ENCODE data around the gene SDCBP2.
"Not testable (repeated sequence)": the region's sequence is repeated elsewhere in the genome, so short reads cannot be mapped to it uniquely, and the experiment has no call there.

The SDCBP2 gene

DNA sequence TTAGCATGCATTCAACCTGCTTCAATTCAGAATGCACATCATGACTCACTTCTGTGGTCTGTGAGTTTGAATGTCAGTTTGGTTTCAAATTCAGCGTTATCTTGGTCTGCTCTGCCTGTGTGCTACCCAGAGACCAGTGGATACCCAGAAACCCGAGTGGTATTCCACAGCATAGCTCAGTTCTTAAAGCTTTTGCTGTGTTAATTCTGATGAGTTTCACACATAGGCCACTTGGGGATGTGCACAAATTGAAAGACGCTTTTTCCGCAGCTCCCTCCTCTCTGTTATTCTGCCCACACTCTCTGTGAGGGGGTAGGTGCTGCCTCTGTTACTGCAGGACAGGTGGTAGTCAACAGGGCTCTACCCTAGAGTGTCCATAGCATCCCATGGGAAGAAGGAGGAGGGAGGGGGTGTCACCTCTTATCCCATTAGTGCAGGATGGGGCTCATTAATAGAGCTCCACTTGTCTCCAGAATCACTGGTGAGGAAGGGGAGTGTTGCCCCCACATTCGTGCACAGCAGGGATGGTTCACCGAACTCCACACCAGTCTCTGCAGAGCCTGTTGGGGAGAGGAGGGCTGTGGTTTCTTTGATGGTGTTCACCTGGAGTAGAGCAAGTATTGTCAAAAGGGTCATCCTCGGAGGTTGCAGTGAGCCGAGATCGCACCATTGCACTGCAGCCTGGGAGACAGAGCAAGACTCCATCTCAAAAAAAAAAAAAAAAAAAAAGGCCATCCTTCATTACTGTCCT lies 29.2 kb upstream of the SDCBP2 start:
- Histone ChIP-seq H3K27ac (ENCODE audit: low read depth, low read length) (no peak overlapping the region), H3K4me3 (ENCODE audit: low read depth, low read length) (no peak overlapping the region), H3K9me3 (ENCODE audit: control insufficient read depth, insufficient read depth, low read depth, low read length) (no peaks in the 10 kb centered on the region), H3K4me1 (ENCODE audit: control insufficient read depth, insufficient read depth, low read length) (no peaks in the 10 kb centered on the region), H3K36me3 (ENCODE audit: control insufficient read depth, insufficient read depth, low read length) (peaks cover 25% of the 10 kb centered on the region), H3K27me3 (ENCODE audit: control insufficient read depth, insufficient read depth, low read length) (no peaks in the 10 kb centered on the region), H3K9ac (ENCODE audit: low read length) (no peak overlapping the region)

GRCh38 chr20:1353956-1354355 lies 25.0 kb upstream of the SDCBP2 start:
- H3K9me3 ChIP-seq (ENCODE audit: control insufficient read depth, insufficient read depth, low read depth, low read length) = no peaks in the 10 kb centered on the region; the same call in 1 of the 2 replicates
- H3K27ac ChIP-seq (ENCODE audit: low read depth, low read length) = no peak overlapping the region
- H3K9ac ChIP-seq (ENCODE audit: low read length) = no peak overlapping the region
- no peaks in the 10 kb centered on the region for H3K4me1 ChIP-seq (ENCODE audit: control insufficient read depth, insufficient read depth, low read length)
- peaks cover 9% of the 10 kb centered on the region; the same call in 1 of the 2 replicates for H3K36me3 ChIP-seq (ENCODE audit: control insufficient read depth, insufficient read depth, low read length)
- H3K4me3 ChIP-seq (ENCODE audit: low read depth, low read length) = no peak overlapping the region
- H3K27me3 ChIP-seq (ENCODE audit: control insufficient read depth, insufficient read depth, low read length) = no peaks in the 10 kb centered on the region

DNA sequence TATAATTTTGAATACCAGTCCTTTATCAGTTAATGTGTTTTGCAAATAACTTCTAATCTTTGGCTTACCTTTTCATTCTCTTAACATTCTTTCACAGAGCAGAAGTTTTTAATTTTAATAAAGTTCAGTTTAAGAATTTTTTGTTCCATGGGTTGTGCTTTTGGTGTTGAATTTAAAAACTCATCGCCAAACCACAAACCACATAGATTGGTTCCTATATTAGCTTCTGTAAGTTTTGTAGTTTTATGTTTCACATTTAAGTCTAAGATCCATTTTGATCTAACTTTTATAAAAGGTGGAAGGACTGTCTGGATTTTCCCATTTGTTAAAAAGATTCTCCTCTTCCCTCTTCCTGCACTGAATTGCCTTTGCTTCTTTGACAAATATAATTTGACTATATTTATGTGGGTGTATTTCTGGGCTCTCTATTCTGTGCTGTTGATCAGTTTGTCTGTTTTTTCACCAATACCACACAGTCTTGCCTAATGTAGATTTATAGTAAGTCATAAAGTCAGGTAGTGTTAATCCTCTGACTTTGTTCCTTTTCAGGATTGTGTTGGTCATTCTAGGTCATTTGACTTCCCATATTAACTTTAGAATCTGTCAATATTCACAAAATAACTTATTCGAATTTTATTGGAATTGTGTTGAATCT lies 17.5 kb upstream of the SDCBP2 start:
- Histone ChIP-seq H3K9me3 (ENCODE audit: control insufficient read depth, insufficient read depth, low read depth, low read length) (peaks cover 3% of the 10 kb centered on the region; the same call in 1 of the 2 replicates), H3K4me3 (ENCODE audit: low read depth, low read length) (no peak overlapping the region), H3K4me1 (ENCODE audit: control insufficient read depth, insufficient read depth, low read length) (no peaks in the 10 kb centered on the region), H3K27ac (ENCODE audit: low read depth, low read length) (no peak overlapping the region), H3K9ac (ENCODE audit: low read length) (no peak overlapping the region), H3K36me3 (ENCODE audit: control insufficient read depth, insufficient read depth, low read length) (no peaks in the 10 kb centered on the region; the same call in 1 of the 2 replicates), H3K27me3 (ENCODE audit: control insufficient read depth, insufficient read depth, low read length) (no peaks in the 10 kb centered on the region)

DNA sequence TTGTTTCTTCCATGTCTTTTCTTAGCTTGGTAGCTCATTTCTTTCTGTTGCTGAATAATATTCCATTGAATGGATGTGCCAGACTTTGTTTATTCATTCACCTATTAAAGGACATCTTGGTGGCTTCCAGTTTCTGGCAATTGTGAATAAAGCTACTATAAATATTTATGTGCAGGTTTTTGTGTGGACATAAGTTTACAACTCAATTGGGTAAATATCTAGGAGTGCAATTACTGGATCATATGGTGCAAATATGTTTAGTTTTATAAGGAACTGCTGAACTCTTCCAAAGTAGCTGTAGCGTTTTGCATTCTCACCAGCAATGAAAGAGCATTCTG lies 16.8 kb upstream of the SDCBP2 start:
- Histone ChIP-seq H3K4me1 (ENCODE audit: control insufficient read depth, insufficient read depth, low read length) (no peaks in the 10 kb centered on the region), H3K36me3 (ENCODE audit: control insufficient read depth, insufficient read depth, low read length) (no peaks in the 10 kb centered on the region; the same call in 1 of the 2 replicates), H3K27ac (ENCODE audit: low read depth, low read length) (no peak overlapping the region), H3K27me3 (ENCODE audit: control insufficient read depth, insufficient read depth, low read length) (no peaks in the 10 kb centered on the region), H3K4me3 (ENCODE audit: low read depth, low read length) (no peak overlapping the region), H3K9me3 (ENCODE audit: control insufficient read depth, insufficient read depth, low read depth, low read length) (peaks cover 3% of the 10 kb centered on the region; the same call in 1 of the 2 replicates), H3K9ac (ENCODE audit: low read length) (no peak overlapping the region)

DNA sequence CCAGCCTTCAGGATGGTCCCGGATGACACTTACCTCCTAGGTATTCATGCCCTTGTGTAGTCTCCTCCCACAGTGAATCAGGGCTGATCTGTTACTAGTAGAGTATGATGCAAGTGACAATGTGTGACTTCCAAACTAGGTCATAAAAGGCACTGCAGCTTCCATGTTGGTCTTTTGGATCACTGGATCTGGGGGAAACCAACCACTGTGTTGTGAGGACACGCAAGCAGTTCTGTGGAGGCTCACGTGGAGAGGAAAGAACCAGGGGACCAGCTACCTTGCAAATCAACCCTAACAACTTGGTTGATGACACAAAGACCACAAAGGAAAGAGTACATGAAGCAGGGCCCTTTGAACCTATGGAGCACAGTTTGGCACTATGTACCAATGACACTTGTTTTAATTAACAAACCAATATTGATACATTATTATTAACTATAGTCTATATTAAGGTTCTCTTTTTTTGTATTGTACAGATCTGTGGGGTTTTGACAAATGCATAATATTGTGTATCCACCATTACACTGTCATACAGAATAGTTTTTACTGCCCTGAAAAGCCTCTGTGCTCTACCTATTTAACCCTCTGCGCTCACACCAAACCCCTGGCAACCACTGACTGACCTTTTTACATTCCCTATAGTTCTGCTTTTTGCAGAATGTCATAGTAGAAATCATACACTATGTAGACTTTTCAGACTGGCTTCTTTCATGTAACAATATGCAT lies 16.3 kb upstream of the SDCBP2 start:
- Histone ChIP-seq H3K27me3 (ENCODE audit: control insufficient read depth, insufficient read depth, low read length) (no peaks in the 10 kb centered on the region), H3K9ac (ENCODE audit: low read length) (no peak overlapping the region), H3K4me3 (ENCODE audit: low read depth, low read length) (no peak overlapping the region), H3K27ac (ENCODE audit: low read depth, low read length) (no peak overlapping the region), H3K4me1 (ENCODE audit: control insufficient read depth, insufficient read depth, low read length) (no peaks in the 10 kb centered on the region), H3K36me3 (ENCODE audit: control insufficient read depth, insufficient read depth, low read length) (no peaks in the 10 kb centered on the region), H3K9me3 (ENCODE audit: control insufficient read depth, insufficient read depth, low read depth, low read length) (peaks cover 3% of the 10 kb centered on the region; the same call in 1 of the 2 replicates)

DNA sequence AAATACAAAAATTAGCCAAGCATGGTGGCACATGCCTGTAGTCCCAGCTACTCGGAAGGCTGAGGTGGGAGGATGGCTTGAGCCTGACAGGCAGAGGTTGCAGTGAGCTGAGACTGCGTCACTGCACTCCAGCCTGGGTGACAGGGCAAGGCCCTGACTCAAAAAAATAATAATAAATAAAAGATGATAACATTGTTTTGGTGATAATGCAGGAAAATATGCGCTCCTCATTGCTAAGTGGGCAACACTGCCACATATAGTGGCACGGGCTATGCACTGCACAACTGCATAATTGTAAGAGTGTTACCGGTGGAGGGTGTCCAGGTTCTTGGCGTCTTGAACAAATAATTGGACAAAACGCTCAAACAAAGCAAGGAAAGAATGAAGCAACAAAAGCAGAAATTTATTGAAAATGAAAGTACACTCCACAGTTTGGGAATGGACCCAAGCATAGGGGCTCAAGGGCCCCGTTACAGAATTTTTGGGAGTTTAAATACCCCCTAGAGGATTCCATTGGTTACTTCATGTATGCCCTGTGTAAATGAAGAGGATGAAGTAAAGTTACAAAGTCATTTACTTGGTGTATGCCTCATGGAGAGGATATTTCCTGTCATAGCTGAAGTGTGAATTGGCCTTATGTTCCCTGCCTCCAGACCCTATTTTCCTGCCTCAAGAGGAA lies 14.6 kb upstream of the SDCBP2 start:
- H3K9ac ChIP-seq (ENCODE audit: low read length); H3K4me1 ChIP-seq (ENCODE audit: control insufficient read depth, insufficient read depth, low read length); H3K36me3 ChIP-seq (ENCODE audit: control insufficient read depth, insufficient read depth, low read length); H3K4me3 ChIP-seq (ENCODE audit: low read depth, low read length); H3K27me3 ChIP-seq (ENCODE audit: control insufficient read depth, insufficient read depth, low read length); H3K27ac ChIP-seq (ENCODE audit: low read depth, low read length); H3K9me3 ChIP-seq (ENCODE audit: control insufficient read depth, insufficient read depth, low read depth, low read length): not testable (repeated sequence)

DNA sequence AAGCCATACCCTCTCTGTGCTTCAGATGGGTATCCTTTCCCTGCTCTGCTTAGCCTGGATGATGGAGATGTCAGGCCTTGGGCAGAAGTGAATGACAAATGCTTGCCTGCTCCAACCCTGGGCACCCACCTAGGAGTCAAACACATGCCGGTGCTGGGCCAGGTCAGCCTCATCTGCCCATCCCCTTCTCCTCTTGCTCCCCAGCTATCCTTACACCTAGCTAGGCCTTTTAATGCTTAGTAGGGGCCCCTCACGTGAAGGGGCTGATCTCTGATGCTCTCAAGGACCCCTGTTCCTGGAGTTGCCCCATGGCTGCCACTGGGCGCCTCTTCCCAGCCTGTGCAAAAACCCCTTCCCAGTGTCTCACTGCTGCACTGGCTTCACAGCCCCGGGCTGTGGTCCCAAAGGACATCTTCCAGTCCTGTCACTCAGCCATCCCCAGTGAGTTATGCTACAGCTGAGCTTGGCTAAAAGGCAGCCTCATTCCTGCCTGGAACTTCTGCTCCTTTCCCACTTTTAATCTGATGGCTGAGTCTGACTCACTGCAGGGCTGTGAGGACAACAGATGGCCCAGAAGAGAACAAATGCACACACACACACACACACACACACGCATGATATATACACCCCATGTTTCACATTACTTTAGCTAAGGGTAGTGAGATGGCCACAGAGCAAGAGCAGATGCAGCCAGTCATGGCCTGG lies 12.8 kb upstream of the SDCBP2 start:
- Histone ChIP-seq H3K4me3 (ENCODE audit: low read depth, low read length) (no peak overlapping the region), H3K36me3 (ENCODE audit: control insufficient read depth, insufficient read depth, low read length) (no peaks in the 10 kb centered on the region; the same call in 1 of the 2 replicates), H3K27ac (ENCODE audit: low read depth, low read length) (no peak overlapping the region), H3K9me3 (ENCODE audit: control insufficient read depth, insufficient read depth, low read depth, low read length) (no peaks in the 10 kb centered on the region; the same call in 1 of the 2 replicates), H3K4me1 (ENCODE audit: control insufficient read depth, insufficient read depth, low read length) (no peaks in the 10 kb centered on the region), H3K27me3 (ENCODE audit: control insufficient read depth, insufficient read depth, low read length) (no peaks in the 10 kb centered on the region), H3K9ac (ENCODE audit: low read length) (no peak overlapping the region)

- no peak overlapping the region for H3K9ac ChIP-seq (ENCODE audit: low read length)
- H3K36me3 ChIP-seq (ENCODE audit: control insufficient read depth, insufficient read depth, low read length) = no peaks in the 10 kb centered on the region; the same call in 1 of the 2 replicates
- no peaks in the 10 kb centered on the region for H3K9me3 ChIP-seq (ENCODE audit: control insufficient read depth, insufficient read depth, low read depth, low read length)
- no peak overlapping the region for H3K4me3 ChIP-seq (ENCODE audit: low read depth, low read length)
- H3K4me1 ChIP-seq (ENCODE audit: control insufficient read depth, insufficient read depth, low read length) = no peaks in the 10 kb centered on the region
- H3K27ac ChIP-seq (ENCODE audit: low read depth, low read length) = no peak overlapping the region
- H3K27me3 ChIP-seq (ENCODE audit: control insufficient read depth, insufficient read depth, low read length) = no peaks in the 10 kb centered on the region
Measured at GRCh38 chr20:1338801-1339200, 9.9 kb upstream of the SDCBP2 start.

- Histone ChIP-seq H3K27me3 (ENCODE audit: control insufficient read depth, insufficient read depth, low read length) (no peaks in the 10 kb centered on the region), H3K4me1 (ENCODE audit: control insufficient read depth, insufficient read depth, low read length) (no peaks in the 10 kb centered on the region), H3K36me3 (ENCODE audit: control insufficient read depth, insufficient read depth, low read length) (peaks cover 5% of the 10 kb centered on the region), H3K9ac (ENCODE audit: low read length) (no peak overlapping the region), H3K9me3 (ENCODE audit: control insufficient read depth, insufficient read depth, low read depth, low read length) (no peaks in the 10 kb centered on the region), H3K27ac (ENCODE audit: low read depth, low read length) (no peak overlapping the region), H3K4me3 (ENCODE audit: low read depth, low read length) (no peak overlapping the region)
Measured at GRCh38 chr20:1338096-1338495, 9.2 kb upstream of the SDCBP2 start.

DNA sequence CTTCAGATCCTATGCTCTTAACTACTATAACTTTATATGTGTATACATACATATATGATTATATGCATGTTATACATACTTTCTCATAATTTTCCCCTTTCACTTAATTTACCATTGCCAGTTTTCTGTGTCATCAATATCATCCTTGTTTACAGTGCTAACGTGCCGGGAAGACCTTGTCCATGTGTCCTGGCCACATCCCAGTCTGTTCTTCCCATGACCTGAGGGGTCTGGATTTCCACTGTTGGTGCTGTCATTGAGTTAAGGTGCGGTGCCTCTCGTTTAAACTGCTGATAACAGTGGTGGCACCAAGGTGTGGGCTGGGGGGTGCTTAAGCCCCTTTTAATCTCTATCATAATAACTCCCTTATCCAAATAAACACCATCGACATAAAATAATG lies 8.5 kb upstream of the SDCBP2 start:
- Histone ChIP-seq H3K9me3 (ENCODE audit: control insufficient read depth, insufficient read depth, low read depth, low read length) (no peaks in the 10 kb centered on the region), H3K9ac (ENCODE audit: low read length) (no peak overlapping the region), H3K27me3 (ENCODE audit: control insufficient read depth, insufficient read depth, low read length) (no peaks in the 10 kb centered on the region), H3K27ac (ENCODE audit: low read depth, low read length) (no peak overlapping the region), H3K4me1 (ENCODE audit: control insufficient read depth, insufficient read depth, low read length) (no peaks in the 10 kb centered on the region), H3K36me3 (ENCODE audit: control insufficient read depth, insufficient read depth, low read length) (peaks cover 11% of the 10 kb centered on the region), H3K4me3 (ENCODE audit: low read depth, low read length) (no peak overlapping the region)

Measured in HUES6 (cell line).